ENCODE results near the gene VOPP1.

- TF ChIP-seq POLR2AphosphoS5 (IDR thresholded peaks at IDR 0.05) = no peak
- no peak for TF ChIP-seq CTCF (IDR thresholded peaks at IDR 0.05)
Measured at GRCh38 chr7:55504093-55504859, 68.0 kb downstream of the VOPP1 start.

Measured in suprapubic skin (tissue), 3 donors.